Mesodermal cell (in vitro differentiated cells): ENCODE results near the gene SNRPA1.

Experiments used
- H3K27ac ChIP-seq: 2 replicates; pipeline ENCODE4 v1.7.0; 2013; ENCODE audit warnings: mild to moderate bottlenecking, low read depth, low read length, moderate library complexity; ENCODE audit not compliant: severe bottlenecking
- H3K36me3 ChIP-seq: 2 replicates; pipeline ENCODE4 v1.7.1; 2013; ENCODE audit warnings: mild to moderate bottlenecking, low read length, moderate library complexity; ENCODE audit not compliant: control insufficient read depth, insufficient read depth
- H3K4me1 ChIP-seq: one replicate; pipeline ENCODE4 v1.7.1; 2013; ENCODE audit warnings: mild to moderate bottlenecking, low read length; ENCODE audit not compliant: insufficient read depth, control insufficient read depth, poor library complexity, severe bottlenecking
- H3K4me3 ChIP-seq: 2 replicates; pipeline ENCODE4 v1.7.0; 2013; ENCODE audit warnings: low read length, control low read depth, mild to moderate bottlenecking; ENCODE audit not compliant: insufficient read depth, poor library complexity, severe bottlenecking; ENCODE audit errors: extremely low read depth
- H3K9me3 ChIP-seq: 2 replicates; pipeline ENCODE4 v1.7.1; 2013; ENCODE audit warnings: mild to moderate bottlenecking, low read length, moderate library complexity; ENCODE audit not compliant: control insufficient read depth
- WGBS, 2 experiments: methylation state at CpG; one replicate each; pipeline ENCODE4 v1.1.5; 2013; ENCODE audit warnings: missing lambda C conversion rate in 2 of 2; ENCODE audit not compliant: insufficient coverage in 2 of 2; 5-methylcytosine and 5-hydroxymethylcytosine counted together

Gene SNRPA1

GRCh38 chr15:101232677-101233076, 62.4 kb downstream of the SNRPA1 start:
- peaks cover 91% of the 10 kb centered on the region for H3K36me3 ChIP-seq

More at GRCh38 chr15:101232677-101233076, 62.4 kb downstream of the SNRPA1 start:
- H3K9me3 ChIP-seq: peaks cover 13% of the 10 kb centered on the region
- no peaks in the 10 kb centered on the region for H3K4me1 ChIP-seq
- H3K4me3 ChIP-seq: no peak overlapping the region
- no peak overlapping the region for H3K27ac ChIP-seq
- 82 to 87% methylated on average over 4 to 5 of the region's 5 CpGs for WGBS, 2 experiments
